Putamen (tissue), 1 donor: Measurements from ENCODE around the gene DAB2.

Experiments used
- DNase-seq: peaks from one replicate; pipeline ENCODE4 v3.0.0-alpha.2; 2016; ENCODE audit warnings: low spot score

Gene DAB2

GRCh38 chr5:39424736-39425637, at the start of gene DAB2:
Gene DAB2, minus strand, starts transcription at chr5:39424980. Its CDS starts 30,660 bp downstream, at chr5:39394320.
- DNase-seq: peak; percentile 77

GRCh38 chr5:39473156-39473775, 48.5 kb upstream of the DAB2 start:
- no peak for DNase-seq

- no peak for DNase-seq
These were observed 47.2 kb upstream of the DAB2 start for GRCh38 chr5:39471836-39472508.

- DNase-seq: no peak
These were observed 46.0 kb upstream of the DAB2 start for GRCh38 chr5:39470811-39471210.

- DNase-seq: no peak
These were observed 45.1 kb upstream of the DAB2 start for GRCh38 chr5:39469777-39470415.

- DNase-seq: no peak
These were observed 44.4 kb upstream of the DAB2 start for GRCh38 chr5:39469176-39469575.

GRCh38 chr5:39466846-39467245, 42.1 kb upstream of the DAB2 start:
- no peak for DNase-seq

- DNase-seq: no peak
These were observed 41.1 kb upstream of the DAB2 start for GRCh38 chr5:39465843-39466242.

- no peak for DNase-seq
These were observed 40.3 kb upstream of the DAB2 start for GRCh38 chr5:39465097-39465496.

- no peak for DNase-seq
These were observed 39.3 kb upstream of the DAB2 start for GRCh38 chr5:39464088-39464487.

- no peak for DNase-seq
These were observed 37.4 kb upstream of the DAB2 start for GRCh38 chr5:39462211-39462610.

GRCh38 chr5:39461007-39461682, 36.4 kb upstream of the DAB2 start:
- peak; percentile 24 for DNase-seq

GRCh38 chr5:39459907-39460306, 35.1 kb upstream of the DAB2 start:
- DNase-seq: no peak

- DNase-seq: no peak
These were observed 34.3 kb upstream of the DAB2 start for GRCh38 chr5:39459071-39459470.

- no peak for DNase-seq
These were observed 30.9 kb upstream of the DAB2 start for GRCh38 chr5:39455645-39456044.

- DNase-seq: no peak
These were observed 28.8 kb upstream of the DAB2 start for GRCh38 chr5:39453606-39454005.

- no peak for DNase-seq
These were observed 28.1 kb upstream of the DAB2 start for GRCh38 chr5:39452846-39453245.

- DNase-seq: no peak
These were observed 26.6 kb upstream of the DAB2 start for GRCh38 chr5:39451276-39451941.

GRCh38 chr5:39450487-39450886, 25.7 kb upstream of the DAB2 start:
- DNase-seq: no peak

GRCh38 chr5:39449591-39449990, 24.8 kb upstream of the DAB2 start:
- DNase-seq: no peak

- no peak for DNase-seq
These were observed 23.8 kb upstream of the DAB2 start for GRCh38 chr5:39448506-39449128.
